ENCODE results near the gene GOPC. TPM values are rescaled to one million over a fixed set of nuclear protein-coding genes. Genes with fewer than 3 reads are reported as not detected.

Gene GOPC
- total and polyA plus RNA-seq, 2 donors (not counting 1 experiment from before 2014, with no cell fraction given) = 8.9 to 26.7 TPM

- POLR2A ChIA-PET = no interaction called here
- Histone ChIP-seq H3K36me3 (replicated peaks in 1 of 2; ENCODE audit: control extremely low read depth in 1 of 2, control insufficient read depth in 1 of 2, extremely low read depth in 1 of 2, insufficient read depth in 2 of 2, low read length in 1 of 2) (no peaks in the 10 kb centered on the region), H3K27ac (ENCODE audit: low read length in 2 of 2) (no peak overlapping the region), H3K4me3 (ENCODE audit: control extremely low read depth in 1 of 5, extremely low read depth in 1 of 5, insufficient read depth in 1 of 5, low read depth in 2 of 5, low read length in 4 of 5) (no peak overlapping the region), H3K4me2 (replicated peaks; ENCODE audit: low read depth, low read length, poor library complexity, severe bottlenecking) (no peak overlapping the region), H3K9ac (ENCODE audit: low read length) (no peak overlapping the region), H3K4me1 (ENCODE audit: control insufficient read depth in 2 of 2, insufficient read depth in 2 of 2, low read length in 2 of 2) (no peaks in the 10 kb centered on the region), H4K20me1 (ENCODE audit: control insufficient read depth, insufficient read depth, low read length, poor library complexity, severe bottlenecking) (no peaks in the 10 kb centered on the region), H3K9me3 (ENCODE audit: control extremely low read depth in 1 of 3, control insufficient read depth in 2 of 3, insufficient read depth in 1 of 3, low read length in 2 of 3) (peaks cover 0 to 4% (median 0%) of the 10 kb centered on the region in 3 donors), H3K27me3 (replicated peaks in 1 of 4; ENCODE audit: control extremely low read depth in 1 of 4, control insufficient read depth in 3 of 4, insufficient read depth in 4 of 4, low read length in 3 of 4) (no peaks in the 10 kb centered on the region), H2AFZ (ENCODE audit: insufficient read depth, low read depth, low read length, poor library complexity, severe bottlenecking) (no peak overlapping the region), H3K79me2 (ENCODE audit: control insufficient read depth, insufficient read depth, low read length) (no peaks in the 10 kb centered on the region)
- WGBS (ENCODE audit: insufficient coverage) = 93% methylated on average over 7 of the region's 9 CpGs
- TF ChIP-seq EZH2 (IDR thresholded peaks at IDR 0.05; ENCODE audit: borderline replicate concordance, insufficient read depth, low read depth, low read length, poor library complexity, severe bottlenecking) (no peak), CTCF (IDR thresholded peaks at IDR 0.05) (no peak)
- no peak for ATAC-seq (ENCODE audit: low read depth)
- no peak overlapping the region for H3K4me3 Mint-ChIP-seq
- no peaks in the 10 kb centered on the region for H3K9me3 Mint-ChIP-seq (ENCODE audit: insufficient read depth)
- no peaks in the 10 kb centered on the region for H3K4me1 Mint-ChIP-seq
- CTCF ChIA-PET = no interaction called here
- no peak for DNase-seq
- intact Hi-C loops (cut with micrococcal nuclease) = no loop called here
- no peak overlapping the region for H3K27ac Mint-ChIP-seq
- H3K27me3 Mint-ChIP-seq = peaks cover 16% of the 10 kb centered on the region
These were observed 15.1 kb upstream of the GOPC start for GRCh38 chr6:117617210-117618035.

GRCh38 chr6:117616391-117617209 lies 14.3 kb upstream of the GOPC start:
- CTCF ChIA-PET = no interaction called here
- Histone ChIP-seq H3K9me3 (ENCODE audit: control extremely low read depth in 1 of 3, control insufficient read depth in 2 of 3, insufficient read depth in 1 of 3, low read length in 2 of 3) (peaks cover 0 to 4% (median 0%) of the 10 kb centered on the region in 3 donors), H3K4me3 (ENCODE audit: control extremely low read depth in 1 of 5, extremely low read depth in 1 of 5, insufficient read depth in 1 of 5, low read depth in 2 of 5, low read length in 4 of 5) (no peak overlapping the region), H3K27me3 (replicated peaks in 1 of 4; ENCODE audit: control extremely low read depth in 1 of 4, control insufficient read depth in 3 of 4, insufficient read depth in 4 of 4, low read length in 3 of 4) (no peaks in the 10 kb centered on the region), H3K79me2 (ENCODE audit: control insufficient read depth, insufficient read depth, low read length) (no peaks in the 10 kb centered on the region), H3K4me1 (ENCODE audit: control insufficient read depth in 2 of 2, insufficient read depth in 2 of 2, low read length in 2 of 2) (no peaks in the 10 kb centered on the region), H3K27ac (ENCODE audit: low read length in 2 of 2) (no peak overlapping the region), H2AFZ (ENCODE audit: insufficient read depth, low read depth, low read length, poor library complexity, severe bottlenecking) (no peak overlapping the region), H3K36me3 (replicated peaks in 1 of 2; ENCODE audit: control extremely low read depth in 1 of 2, control insufficient read depth in 1 of 2, extremely low read depth in 1 of 2, insufficient read depth in 2 of 2, low read length in 1 of 2) (no peaks in the 10 kb centered on the region), H4K20me1 (ENCODE audit: control insufficient read depth, insufficient read depth, low read length, poor library complexity, severe bottlenecking) (no peaks in the 10 kb centered on the region), H3K9ac (ENCODE audit: low read length) (no peak overlapping the region), H3K4me2 (replicated peaks; ENCODE audit: low read depth, low read length, poor library complexity, severe bottlenecking) (no peak overlapping the region)
- TF ChIP-seq CTCF (IDR thresholded peaks at IDR 0.05) = no peak
- intact Hi-C loops (cut with micrococcal nuclease) = no loop called here
- H3K9me3 Mint-ChIP-seq (ENCODE audit: insufficient read depth) = no peaks in the 10 kb centered on the region
- DNase-seq (peak; percentile 64), ATAC-seq (ENCODE audit: low read depth) (no peak)
- peaks cover 16% of the 10 kb centered on the region for H3K27me3 Mint-ChIP-seq
- no peaks in the 10 kb centered on the region for H3K4me1 Mint-ChIP-seq
- H3K4me3 Mint-ChIP-seq = no peak overlapping the region
- POLR2A ChIA-PET = no interaction called here
- 66% methylated on average over 3 of the region's 8 CpGs for WGBS (ENCODE audit: insufficient coverage)
- H3K27ac Mint-ChIP-seq = no peak overlapping the region
